ENCODE results near the gene MAPK10.

MAPK10 gene

DNA sequence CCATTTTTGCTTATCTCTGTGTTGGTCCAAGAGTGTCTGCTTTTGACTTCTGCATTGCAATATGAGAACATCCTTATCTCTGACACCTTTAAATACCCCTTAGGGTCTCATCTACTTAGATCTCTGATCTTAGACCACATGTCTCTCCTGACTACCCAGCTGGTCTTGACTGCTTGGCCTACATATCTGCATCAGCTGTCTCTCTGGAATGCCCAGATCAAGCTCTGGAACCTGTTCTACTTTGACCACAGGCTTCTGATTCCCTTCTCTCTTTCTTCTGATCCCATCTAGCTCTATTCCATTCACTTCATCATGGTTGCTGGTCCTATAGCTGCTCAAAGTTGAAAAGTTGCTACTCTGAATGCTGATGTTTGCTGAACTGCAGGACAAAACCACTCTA lies 301.2 kb downstream of the MAPK10 start:
- TF ChIP-seq, protein P1, sequence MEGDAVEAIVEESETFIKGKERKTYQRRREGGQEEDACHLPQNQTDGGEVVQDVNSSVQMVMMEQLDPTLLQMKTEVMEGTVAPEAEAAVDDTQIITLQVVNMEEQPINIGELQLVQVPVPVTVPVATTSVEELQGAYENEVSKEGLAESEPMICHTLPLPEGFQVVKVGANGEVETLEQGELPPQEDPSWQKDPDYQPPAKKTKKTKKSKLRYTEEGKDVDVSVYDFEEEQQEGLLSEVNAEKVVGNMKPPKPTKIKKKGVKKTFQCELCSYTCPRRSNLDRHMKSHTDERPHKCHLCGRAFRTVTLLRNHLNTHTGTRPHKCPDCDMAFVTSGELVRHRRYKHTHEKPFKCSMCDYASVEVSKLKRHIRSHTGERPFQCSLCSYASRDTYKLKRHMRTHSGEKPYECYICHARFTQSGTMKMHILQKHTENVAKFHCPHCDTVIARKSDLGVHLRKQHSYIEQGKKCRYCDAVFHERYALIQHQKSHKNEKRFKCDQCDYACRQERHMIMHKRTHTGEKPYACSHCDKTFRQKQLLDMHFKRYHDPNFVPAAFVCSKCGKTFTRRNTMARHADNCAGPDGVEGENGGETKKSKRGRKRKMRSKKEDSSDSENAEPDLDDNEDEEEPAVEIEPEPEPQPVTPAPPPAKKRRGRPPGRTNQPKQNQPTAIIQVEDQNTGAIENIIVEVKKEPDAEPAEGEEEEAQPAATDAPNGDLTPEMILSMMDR (conservative IDR thresholded peaks at IDR 0.05; ENCODE audit: control insufficient read depth, insufficient read depth, low read depth, low read length), result no peak
- DNase-seq (ENCODE audit: low read depth), result no peak
- no peak overlapping the region for H3K4me3 ChIP-seq (ENCODE audit: control insufficient read depth, low read depth, low read length)

DNA sequence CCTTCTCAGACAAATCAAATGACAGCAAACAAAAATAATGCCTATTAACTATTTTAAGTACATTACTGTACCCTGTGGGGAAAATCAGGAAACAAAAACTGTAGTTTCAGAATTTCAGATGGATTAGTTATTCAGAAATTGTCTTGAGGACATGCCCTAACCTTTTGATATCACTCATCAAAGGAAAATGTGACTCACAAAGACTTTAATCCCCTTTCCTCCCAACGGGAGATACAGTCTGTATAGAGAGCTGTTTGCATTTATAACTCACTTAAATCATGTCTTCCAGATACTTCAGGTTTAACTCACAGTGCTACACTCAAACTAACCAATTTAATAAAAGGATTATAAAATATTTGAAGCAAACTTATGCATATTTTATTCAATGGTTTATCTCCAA lies 304.0 kb downstream of the MAPK10 start:
- no peak overlapping the region for H3K4me3 ChIP-seq (ENCODE audit: control insufficient read depth, low read depth, low read length)
- TF ChIP-seq, protein P1 (conservative IDR thresholded peaks at IDR 0.05; ENCODE audit: control insufficient read depth, insufficient read depth, low read depth, low read length), result no peak
- DNase-seq (ENCODE audit: low read depth), result peak; percentile 41

DNA sequence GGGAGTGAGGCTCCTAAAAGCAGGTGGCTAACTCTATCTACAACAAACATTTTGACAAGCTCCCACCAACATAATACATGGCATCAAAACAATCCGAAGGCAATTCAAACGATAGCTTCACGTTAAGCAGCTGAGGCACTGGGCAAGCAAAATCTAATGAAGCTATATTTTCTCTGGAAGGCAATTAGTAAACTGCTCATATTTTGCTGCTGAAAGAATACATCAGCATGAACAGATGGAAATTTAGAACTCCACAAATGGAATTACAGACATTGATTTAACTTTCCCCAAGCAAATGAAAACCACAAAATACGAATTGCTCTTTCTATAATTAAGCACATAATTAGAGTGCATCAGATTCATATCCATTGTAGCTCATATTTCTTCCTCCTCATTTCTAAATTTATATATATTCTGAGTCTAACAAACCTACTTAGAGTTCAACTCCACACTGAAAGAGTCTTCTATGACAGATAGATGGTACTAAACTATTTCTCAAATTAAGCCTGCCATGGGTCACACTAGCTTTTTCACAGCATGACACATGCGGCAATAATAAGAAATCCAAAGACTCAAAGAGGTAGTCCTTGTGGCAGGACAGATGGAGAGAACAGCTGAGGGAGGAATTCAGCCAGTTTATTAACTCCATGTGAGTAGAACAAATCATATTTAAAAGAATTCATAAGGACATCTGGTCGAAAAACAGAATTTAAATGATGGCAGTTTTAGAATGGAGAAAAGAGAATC lies 305.4 kb downstream of the MAPK10 start:
- DNase-seq (ENCODE audit: low read depth), result no peak
- H3K4me3 ChIP-seq (ENCODE audit: control insufficient read depth, low read depth, low read length), result no peak overlapping the region
- TF ChIP-seq, protein P1 (conservative IDR thresholded peaks at IDR 0.05; ENCODE audit: control insufficient read depth, insufficient read depth, low read depth, low read length), result no peak

DNA sequence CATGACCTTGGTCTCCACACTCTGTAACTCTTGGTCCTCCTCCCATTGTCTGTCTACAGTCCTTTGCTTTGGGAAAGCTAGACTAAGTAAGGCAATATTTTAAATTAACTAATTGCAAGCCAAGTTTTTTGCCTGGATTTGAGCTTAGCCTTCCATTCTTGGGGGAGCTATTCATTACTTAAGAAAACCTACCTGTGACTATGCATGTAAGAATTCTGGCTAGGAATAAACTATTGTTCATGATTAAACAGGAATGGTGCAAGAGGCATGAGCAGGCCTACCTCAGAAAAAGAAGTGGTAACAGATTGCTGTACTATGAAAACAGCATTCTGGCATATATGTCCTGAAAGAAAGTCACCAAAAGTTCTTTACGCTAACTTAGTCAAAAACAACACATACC lies 309.4 kb downstream of the MAPK10 start:
- TF ChIP-seq, protein P1 (conservative IDR thresholded peaks at IDR 0.05; ENCODE audit: control insufficient read depth, insufficient read depth, low read depth, low read length), result no peak
- H3K4me3 ChIP-seq (ENCODE audit: control insufficient read depth, low read depth, low read length), result no peak overlapping the region
- DNase-seq (ENCODE audit: low read depth), result peak; percentile 10

DNA sequence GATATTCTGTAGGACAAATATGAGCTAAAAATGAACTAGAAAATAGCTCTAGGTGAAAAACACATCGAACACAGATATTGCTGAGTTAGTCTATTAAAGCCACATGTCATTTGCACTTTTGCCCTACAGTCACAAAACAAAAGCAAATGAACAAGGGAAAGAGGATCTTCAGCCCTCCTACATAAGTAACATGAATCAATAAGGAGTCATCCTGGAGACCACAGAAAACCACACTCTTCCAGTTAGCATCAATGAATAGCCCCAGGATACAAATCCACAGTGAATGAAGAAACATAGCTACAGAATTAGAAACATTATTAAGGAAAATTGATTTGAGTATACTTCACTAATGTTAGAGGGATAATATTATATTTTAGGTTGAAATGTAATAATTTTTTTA lies 311.4 kb downstream of the MAPK10 start:
- TF ChIP-seq, protein P1 (conservative IDR thresholded peaks at IDR 0.05; ENCODE audit: control insufficient read depth, insufficient read depth, low read depth, low read length), result no peak
- peak; percentile 84 for DNase-seq (ENCODE audit: low read depth)
- H3K4me3 ChIP-seq (ENCODE audit: control insufficient read depth, low read depth, low read length), result no peak overlapping the region

DNA sequence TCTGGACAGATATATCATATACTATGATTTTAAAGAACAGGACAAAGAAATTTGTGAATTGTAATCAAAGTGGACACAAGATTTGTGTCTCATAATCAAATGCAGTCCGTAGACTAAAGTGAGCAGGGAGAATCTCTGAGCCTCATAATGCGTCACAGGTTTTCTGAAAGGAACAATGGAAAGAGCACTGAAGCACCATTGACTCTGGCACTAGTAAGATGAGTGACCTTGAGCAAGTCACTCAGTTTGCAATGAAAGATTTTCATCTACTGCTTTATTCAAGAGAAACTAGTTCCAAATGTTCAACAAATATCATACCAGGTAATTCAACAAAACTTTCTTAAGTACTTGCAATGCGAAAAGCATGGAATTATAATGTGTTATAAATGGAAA lies 315.3 kb downstream of the MAPK10 start:
- no peak for DNase-seq (ENCODE audit: low read depth)
- no peak overlapping the region for H3K4me3 ChIP-seq (ENCODE audit: control insufficient read depth, low read depth, low read length)
- TF ChIP-seq, protein P1 (conservative IDR thresholded peaks at IDR 0.05; ENCODE audit: control insufficient read depth, insufficient read depth, low read depth, low read length), result no peak
